Mesenchymal stem cell (in vitro differentiated cells and primary cell): ENCODE data around the gene SNX25.

Experiments used
- DNase-seq: peaks from one replicate; pipeline ENCODE4 v3.0.0-alpha.2; 2013
- H2AFZ ChIP-seq: one replicate; pipeline ENCODE4 v1.6.1; 2013; ENCODE audit warnings: low read depth, mild to moderate bottlenecking, control low read depth, inconsistent platforms, low read length, moderate library complexity
- H2AK5ac ChIP-seq: 2 replicates; pipeline ENCODE4 v1.6.1; 2013; ENCODE audit warnings: low read length, moderate library complexity, mild to moderate bottlenecking, inconsistent platforms; ENCODE audit not compliant: severe bottlenecking
- H2BK120ac ChIP-seq: one replicate; pipeline ENCODE4 v1.6.1; 2013; ENCODE audit warnings: low read depth, mild to moderate bottlenecking, inconsistent platforms, low read length, moderate library complexity
- H2BK12ac ChIP-seq, 2 experiments: one replicate each; pipeline ENCODE4 v1.6.1; 2013; ENCODE audit warnings: inconsistent platforms in 2 of 2, low read length in 2 of 2, mild to moderate bottlenecking in 2 of 2, moderate library complexity in 2 of 2, control low read depth in 1 of 2
- H2BK15ac ChIP-seq: one replicate; pipeline ENCODE4 v1.6.1; 2013; ENCODE audit warnings: mild to moderate bottlenecking, low read depth, inconsistent platforms; ENCODE audit not compliant: poor library complexity, severe bottlenecking
- H2BK5ac ChIP-seq: 2 replicates; pipeline ENCODE4 v1.6.1; 2013; ENCODE audit warnings: low read depth, mild to moderate bottlenecking, low read length, control low read depth, inconsistent platforms; ENCODE audit not compliant: poor library complexity, severe bottlenecking
- H3K14ac ChIP-seq, 2 experiments: one replicate each; pipeline ENCODE4 v1.6.1; 2013; ENCODE audit warnings: inconsistent platforms in 2 of 2, low read length in 2 of 2, control low read depth in 1 of 2, mild to moderate bottlenecking in 1 of 2, moderate library complexity in 1 of 2
- H3K18ac ChIP-seq, 2 experiments: one replicate each; pipeline ENCODE4 v1.6.1; 2013; ENCODE audit warnings: inconsistent platforms in 2 of 2, low read length in 2 of 2, control low read depth in 1 of 2, low read depth in 1 of 2, mild to moderate bottlenecking in 1 of 2
- H3K23ac ChIP-seq, 2 experiments: one replicate each; pipeline ENCODE4 v1.6.1; 2013; ENCODE audit warnings: inconsistent platforms in 2 of 2, low read length in 2 of 2, mild to moderate bottlenecking in 2 of 2, moderate library complexity in 2 of 2, control low read depth in 1 of 2
- H3K27ac ChIP-seq: 2 replicates; pipeline ENCODE4 v1.5.1; 2013; ENCODE audit warnings: mild to moderate bottlenecking, moderate library complexity, low read length, control low read depth, inconsistent platforms; ENCODE audit not compliant: poor library complexity, severe bottlenecking
- H3K27me3 ChIP-seq, 2 experiments: 2 replicates each; pipeline versions ENCODE4 v1.6.1 to v1.7.0; 2013; ENCODE audit warnings: low read length in 2 of 2, mild to moderate bottlenecking in 2 of 2, moderate library complexity in 2 of 2, control low read depth in 1 of 2, inconsistent platforms in 1 of 2; ENCODE audit not compliant: control insufficient read depth in 1 of 2, insufficient read depth in 1 of 2
- H3K36me3 ChIP-seq, 2 experiments: 2 replicates each; pipeline versions ENCODE4 v1.6.1 to v1.7.0; 2013; ENCODE audit warnings: low read length in 2 of 2, control low read depth in 1 of 2, inconsistent platforms in 1 of 2, low read depth in 1 of 2, mild to moderate bottlenecking in 1 of 2; ENCODE audit not compliant: insufficient read depth in 2 of 2, control insufficient read depth in 1 of 2
- H3K4ac ChIP-seq, 2 experiments: one replicate each; pipeline ENCODE4 v1.6.1; 2013; ENCODE audit warnings: inconsistent platforms in 2 of 2, low read length in 2 of 2, mild to moderate bottlenecking in 2 of 2, moderate library complexity in 2 of 2, control low read depth in 1 of 2, low read depth in 1 of 2
- H3K4me1 ChIP-seq: 2 replicates; pipeline ENCODE4 v1.6.1; 2013; ENCODE audit warnings: low read depth, low read length, control low read depth; ENCODE audit not compliant: control insufficient read depth, insufficient read depth
- H3K4me2 ChIP-seq: 2 replicates; pipeline ENCODE4 v1.6.1; 2013; ENCODE audit warnings: low read length, mild to moderate bottlenecking, inconsistent platforms; ENCODE audit not compliant: poor library complexity, severe bottlenecking
- H3K4me3 ChIP-seq, 2 experiments: 2 replicates each; pipeline versions ENCODE4 v1.5.1 to v1.7.0; 2013; ENCODE audit warnings: low read length in 2 of 2, mild to moderate bottlenecking in 2 of 2, control low read depth in 1 of 2, low read depth in 1 of 2; ENCODE audit not compliant: insufficient read depth in 1 of 2
- H3K79me1 ChIP-seq: replicated peaks from 2 replicates; pipeline ENCODE4 v1.6.1; 2013; ENCODE audit warnings: mild to moderate bottlenecking, control low read depth, low read length, inconsistent platforms; ENCODE audit not compliant: poor library complexity, severe bottlenecking
- H3K9ac ChIP-seq: 2 replicates; pipeline ENCODE4 v1.7.0; 2013; ENCODE audit warnings: mild to moderate bottlenecking, low read length, moderate library complexity
- H3K9me3 ChIP-seq: 2 replicates; pipeline ENCODE4 v1.7.0; 2013; ENCODE audit warnings: mild to moderate bottlenecking, low read length; ENCODE audit not compliant: control insufficient read depth
- H4K8ac ChIP-seq: one replicate; pipeline ENCODE4 v1.6.1; 2013; ENCODE audit warnings: inconsistent platforms, mild to moderate bottlenecking, low read length, moderate library complexity
- H4K91ac ChIP-seq: one replicate; pipeline ENCODE4 v1.6.1; 2013; ENCODE audit warnings: mild to moderate bottlenecking, low read length, inconsistent platforms
- WGBS: methylation state at CpG from one replicate; pipeline ENCODE4 v1.1.7; 2013; ENCODE audit warnings: mixed read lengths; 5-methylcytosine and 5-hydroxymethylcytosine counted together

SNX25 gene

GRCh38 chr4:185244763-185245162 is 35.4 kb downstream of the SNX25 start:
- H3K79me1 ChIP-seq: peaks cover 18% of the 10 kb centered on the region
- no peaks in the 10 kb centered on the region for H3K9me3 ChIP-seq
- H2AK5ac ChIP-seq: no peak overlapping the region
- no peak overlapping the region for H2BK5ac ChIP-seq
- H3K27me3 ChIP-seq: no peaks in the 10 kb centered on the region
- H3K14ac ChIP-seq: no peak overlapping the region
- H3K36me3 ChIP-seq: peaks cover 0 to 5% of the 10 kb centered on the region in 2 experiments
- no peak overlapping the region for H3K4me3 ChIP-seq
- H3K9ac ChIP-seq: no peak overlapping the region
- no peak overlapping the region for H3K18ac ChIP-seq
- no peak overlapping the region for H3K27ac ChIP-seq
- H2BK120ac ChIP-seq: no peak overlapping the region
- peak; percentile 53 for DNase-seq
- no peak overlapping the region for H2BK15ac ChIP-seq
- no peak overlapping the region for H4K91ac ChIP-seq
- H3K23ac ChIP-seq: no peak overlapping the region
- peak overlapping the region; percentile 41 for H4K8ac ChIP-seq
- no peak overlapping the region for H3K4me2 ChIP-seq
- 71% methylated on average over 3 of the region's 4 CpGs for WGBS
- H2AFZ ChIP-seq: no peak overlapping the region
- no peaks in the 10 kb centered on the region for H3K4me1 ChIP-seq
- H2BK12ac ChIP-seq: no peak overlapping the region
- no peak overlapping the region for H3K4ac ChIP-seq

- Histone ChIP-seq H3K9me3 (no peaks in the 10 kb centered on the region), H3K23ac (no peak overlapping the region), H2AFZ (no peak overlapping the region), H3K4me2 (no peak overlapping the region), H3K14ac (no peak overlapping the region), H3K27me3 (no peaks in the 10 kb centered on the region), H4K8ac (no peak overlapping the region), H3K18ac (no peak overlapping the region), H2BK12ac (no peak overlapping the region), H2BK5ac (no peak overlapping the region), H3K79me1 (peaks cover 22% of the 10 kb centered on the region), H2BK15ac (no peak overlapping the region), H2BK120ac (no peak overlapping the region), H3K4ac (no peak overlapping the region), H3K27ac (no peak overlapping the region), H3K4me1 (no peaks in the 10 kb centered on the region), H2AK5ac (no peak overlapping the region), H4K91ac (no peak overlapping the region), H3K9ac (peak overlapping the region; percentile 16), H3K36me3 (peaks cover 0 to 5% of the 10 kb centered on the region in 2 experiments), H3K4me3 (no peak overlapping the region)
- DNase-seq: no peak
- no CpG with 5 or more reads among the region's 1 CpG for WGBS
Measured at GRCh38 chr4:185246453-185246852, 37.1 kb downstream of the SNX25 start.

GRCh38 chr4:185247151-185247550 is 37.8 kb downstream of the SNX25 start:
- Histone ChIP-seq H2BK5ac (no peak overlapping the region), H3K14ac (no peak overlapping the region), H2BK12ac (no peak overlapping the region), H3K27ac (no peak overlapping the region), H3K4me3 (no peak overlapping the region), H3K4me1 (no peaks in the 10 kb centered on the region), H3K4ac (no peak overlapping the region), H3K4me2 (no peak overlapping the region), H3K36me3 (peaks cover 0 to 5% of the 10 kb centered on the region in 2 experiments), H3K23ac (no peak overlapping the region), H3K9ac (peak overlapping the region; percentile 16), H4K91ac (no peak overlapping the region), H2AK5ac (no peak overlapping the region), H2AFZ (no peak overlapping the region), H3K79me1 (peaks cover 21% of the 10 kb centered on the region), H2BK120ac (no peak overlapping the region), H3K27me3 (no peaks in the 10 kb centered on the region), H3K9me3 (no peaks in the 10 kb centered on the region), H4K8ac (no peak overlapping the region), H3K18ac (no peak overlapping the region), H2BK15ac (no peak overlapping the region)
- peak; percentile 45 for DNase-seq
- WGBS: no CpG with 5 or more reads among the region's 1 CpG

GRCh38 chr4:185248393-185249039 is 39.1 kb downstream of the SNX25 start:
- H4K8ac ChIP-seq: no peak overlapping the region
- no peaks in the 10 kb centered on the region for H3K27me3 ChIP-seq
- no peak overlapping the region for H2AK5ac ChIP-seq
- no peak overlapping the region for H2BK15ac ChIP-seq
- no peak overlapping the region for H2BK5ac ChIP-seq
- peaks cover 13% of the 10 kb centered on the region for H3K79me1 ChIP-seq
- no peak overlapping the region for H3K23ac ChIP-seq
- no peak overlapping the region for H2BK12ac ChIP-seq
- no peak for DNase-seq
- H3K4ac ChIP-seq: no peak overlapping the region
- no peak overlapping the region for H3K9ac ChIP-seq
- H3K4me3 ChIP-seq: no peak overlapping the region
- no peaks in the 10 kb centered on the region for H3K9me3 ChIP-seq
- no peaks in the 10 kb centered on the region for H3K4me1 ChIP-seq
- H3K36me3 ChIP-seq: peaks cover 0 to 5% of the 10 kb centered on the region in 2 experiments
- H3K4me2 ChIP-seq: no peak overlapping the region
- no peak overlapping the region for H3K27ac ChIP-seq
- no peak overlapping the region for H2BK120ac ChIP-seq
- no peak overlapping the region for H3K18ac ChIP-seq
- H3K14ac ChIP-seq: no peak overlapping the region
- 100% methylated on average over 1 of the region's 3 CpGs for WGBS
- H2AFZ ChIP-seq: no peak overlapping the region
- no peak overlapping the region for H4K91ac ChIP-seq
